A673 (cell line): ENCODE data around the gene AVP. TPM values are rescaled to one million over a fixed set of nuclear protein-coding genes. Genes with fewer than 3 reads are reported as not detected.

ENCODE experiments used
- BruUV-seq: library from RNA; stranded (reverse); fragments of 400-500 nt; replicated peaks from 2 replicates; lab custom pipeline; 2021; lab: Mats Ljungman, UMichigan
- CTCF ChIA-PET: fragments of 300-600 bp; sonication (Branson Sonifier 250); formaldehyde crosslinking; loops from one replicate; lab custom pipeline; 2022; ENCODE audit warnings: antibody characterized with exemption; lab: Charles Lee
- POLR2A ChIA-PET: fragments of 300-600 bp; sonication (Branson Sonifier 250); formaldehyde crosslinking; loops from one replicate; lab custom pipeline; 2022; ENCODE audit warnings: antibody characterized with exemption; ENCODE audit not compliant: low non-redundant PET; lab: Charles Lee
- DNase-seq: peaks from one replicate; pipeline ENCODE4 v3.0.0-alpha.2; 2015; ENCODE audit warnings: low spot score
- H3K27ac ChIP-seq: fragments of 200-600 bp; sonication (generic); 2 replicates; pipeline ENCODE4 v1.5.1; 2016; ENCODE audit warnings: mixed run types, low read depth, mild to moderate bottlenecking, mixed read lengths, antibody characterized with exemption, low read length; ENCODE audit not compliant: poor library complexity, severe bottlenecking
- H3K27me3 ChIP-seq: fragments of 200-600 bp; sonication (generic); replicated peaks from 2 replicates; pipeline ENCODE4 v1.6.1; 2017; ENCODE audit warnings: mixed run types, low read depth, mild to moderate bottlenecking, mixed read lengths, antibody characterized with exemption, low read length; ENCODE audit not compliant: insufficient read depth, poor library complexity
- H3K36me3 ChIP-seq: fragments of 200-600 bp; sonication (generic); 2 replicates; pipeline ENCODE4 v1.6.1; 2016; ENCODE audit warnings: mixed run types, mild to moderate bottlenecking, mixed read lengths, antibody characterized with exemption, low read length; ENCODE audit not compliant: insufficient read depth, poor library complexity, severe bottlenecking
- H3K4me1 ChIP-seq: fragments of 200-600 bp; sonication (generic); 2 replicates; pipeline ENCODE4 v1.6.1; 2017; ENCODE audit warnings: mixed run types, mild to moderate bottlenecking, mixed read lengths, antibody characterized with exemption, low read length; ENCODE audit not compliant: insufficient read depth, poor library complexity, severe bottlenecking
- H3K4me3 ChIP-seq: fragments of 200-600 bp; sonication (generic); 2 replicates; pipeline ENCODE4 v1.5.1; 2016; ENCODE audit warnings: low read depth, mixed run types, mild to moderate bottlenecking, mixed read lengths, low read length; ENCODE audit not compliant: poor library complexity, severe bottlenecking
- H3K9me3 ChIP-seq: fragments of 200-600 bp; sonication (generic); 2 replicates; pipeline ENCODE4 v1.6.1; 2016; ENCODE audit warnings: mixed run types, low read depth, mild to moderate bottlenecking, mixed read lengths, antibody characterized with exemption, low read length; ENCODE audit not compliant: poor library complexity, severe bottlenecking
- CTCF ChIP-seq: fragments of 300-800, 200-600 bp; sonication (generic); conservative IDR thresholded peaks from 2 replicates; pipeline ENCODE4 v1.5.1; 2017; ENCODE audit warnings: low read depth, mild to moderate bottlenecking, antibody characterized with exemption, low read length, moderate library complexity, mixed read lengths
- EZH2 ChIP-seq: fragments of 200-600 bp; sonication (generic); IDR thresholded peaks from 2 replicates; pipeline ENCODE4 v1.6.1; 2017; ENCODE audit warnings: borderline replicate concordance, low read depth, mild to moderate bottlenecking, mixed read lengths, antibody characterized with exemption, low read length; ENCODE audit not compliant: poor library complexity, severe bottlenecking
- intact Hi-C: fragments of 100-400 bp; cut with micrococcal nuclease; formaldehyde crosslinking; loops from one replicate; pipeline ENCODE4 v1.10.0; 2022; ENCODE audit not compliant: unreplicated experiment
- total RNA-seq: library from RNA; stranded (reverse); gene quantifications from 2 replicates; pipeline ENCODE4 v1.2.3, GENCODE V29; 2021

Gene AVP
- total RNA-seq, 1 experiment from 2014 or later = not detected

GRCh38 chr20:3092611-3093379 lies 8.3 kb upstream of the AVP start:
- no TSS peak for BruUV-seq
- DNase-seq = no peak
- Histone ChIP-seq H3K27me3 (no peaks in the 10 kb centered on the region), H3K4me1 (peaks cover 4% of the 10 kb centered on the region), H3K27ac (no peak overlapping the region), H3K4me3 (peak overlapping the region; percentile 37), H3K9me3 (no peaks in the 10 kb centered on the region), H3K36me3 (no peaks in the 10 kb centered on the region)
- ChIA-PET POLR2A (no interaction called here), CTCF (no interaction called here)
- intact Hi-C loops = no loop called here
- TF ChIP-seq CTCF (no peak), EZH2 (no peak)

- Histone ChIP-seq H3K36me3 (no peaks in the 10 kb centered on the region), H3K27me3 (no peaks in the 10 kb centered on the region), H3K27ac (no peak overlapping the region), H3K4me1 (peaks cover 4% of the 10 kb centered on the region), H3K9me3 (no peaks in the 10 kb centered on the region), H3K4me3 (no peak overlapping the region)
- DNase-seq = no peak
- ChIA-PET CTCF (no interaction called here), POLR2A (no interaction called here)
- BruUV-seq = no TSS peak
- intact Hi-C loops = no loop called here
- no peak for TF ChIP-seq CTCF
- no peak for TF ChIP-seq EZH2
Measured at GRCh38 chr20:3090565-3090964, 6.0 kb upstream of the AVP start.

GRCh38 chr20:3088031-3088430 lies 3.5 kb upstream of the AVP start:
- POLR2A ChIA-PET = no interaction called here
- TF ChIP-seq EZH2 (no peak), CTCF (no peak)
- CTCF ChIA-PET = interaction anchor here (0.6 kb wide), 1 partner anchor 129 kb away, joined by 4 read pairs; no protein-coding TSS in a partner anchor
- Histone ChIP-seq H3K36me3 (no peaks in the 10 kb centered on the region), H3K9me3 (no peaks in the 10 kb centered on the region), H3K4me3 (no peak overlapping the region), H3K27me3 (peaks cover 11% of the 10 kb centered on the region), H3K4me1 (peaks cover under 1% of the 10 kb centered on the region), H3K27ac (no peak overlapping the region)
- BruUV-seq = no TSS peak
- no peak for DNase-seq
- intact Hi-C loops = no loop called here
